ENCODE measurements around the gene SLC16A13.
"Not testable (repeated sequence)": the region's sequence is repeated elsewhere in the genome, so short reads cannot be mapped to it uniquely, and the experiment has no call there.

Gene SLC16A13

DNA sequence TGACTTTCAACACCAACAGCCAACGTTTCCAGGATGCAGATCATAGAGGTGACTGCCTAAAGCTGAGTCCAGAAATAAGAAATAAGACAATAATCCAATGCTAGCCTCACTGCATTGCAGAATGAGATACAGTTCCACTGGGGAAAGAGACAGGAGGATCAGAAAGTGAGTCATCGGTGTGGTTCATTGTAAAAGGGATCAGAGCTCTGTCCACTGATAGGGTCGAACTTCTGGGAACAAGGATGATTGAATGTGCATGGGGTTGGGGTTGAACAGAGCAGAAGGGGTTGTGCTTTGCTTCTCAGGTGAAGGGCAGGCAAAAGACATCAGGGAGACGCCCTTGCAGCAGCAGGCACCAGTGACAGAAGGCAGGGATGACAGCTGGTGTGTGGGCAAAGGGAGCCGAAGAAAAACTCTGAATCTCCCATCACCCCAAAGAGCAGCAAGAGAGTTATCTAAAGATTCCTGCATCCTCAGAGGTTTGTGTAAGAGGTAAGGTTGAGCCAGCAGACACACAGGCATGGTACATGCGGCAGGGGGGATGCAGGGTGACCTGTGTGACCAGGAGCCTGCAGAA, 27.8 kb downstream of the SLC16A13 start:
- DNase-seq (ENCODE audit: low spot score), result no peak

DNA sequence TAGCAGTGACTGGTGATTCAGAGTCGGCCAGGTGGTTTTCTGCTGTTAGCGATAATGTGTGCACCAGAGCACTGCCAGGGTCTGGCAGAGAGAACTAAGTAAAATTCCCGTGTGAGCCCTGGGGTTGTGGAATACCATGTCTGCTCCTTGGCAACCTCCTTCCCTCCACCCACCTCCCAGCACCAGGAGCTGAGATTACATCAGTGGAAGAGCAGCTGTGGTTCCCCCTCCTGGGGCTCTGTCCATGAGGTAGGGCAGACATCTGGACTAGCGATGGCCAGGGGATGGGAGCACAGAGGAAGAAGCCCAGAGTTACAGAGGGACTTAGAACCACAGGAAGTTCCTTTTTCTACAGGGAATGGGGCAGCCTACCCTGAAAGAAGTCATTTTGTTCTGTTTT, 28.4 kb downstream of the SLC16A13 start:
- DNase-seq (ENCODE audit: low spot score), result no peak

DNA sequence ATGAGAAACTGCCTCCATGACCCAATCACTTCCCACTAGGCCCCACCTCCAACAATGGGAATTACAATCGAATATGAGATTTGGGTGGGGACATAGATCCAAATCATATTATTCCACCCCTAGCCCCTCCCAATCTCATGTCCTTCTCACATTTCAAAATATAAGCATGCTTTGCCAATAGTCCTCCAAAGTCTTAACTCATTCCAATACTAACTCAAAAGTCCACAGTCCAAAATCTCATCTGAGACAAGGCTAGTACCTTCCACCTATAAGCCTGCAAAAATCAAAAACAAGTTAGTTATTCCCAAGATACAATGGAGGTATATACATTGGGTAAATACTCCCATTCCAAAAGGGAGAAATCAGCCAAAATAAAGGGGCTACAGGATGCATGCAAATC, 31.4 kb downstream of the SLC16A13 start:
- DNase-seq (ENCODE audit: low spot score), result no peak

DNA sequence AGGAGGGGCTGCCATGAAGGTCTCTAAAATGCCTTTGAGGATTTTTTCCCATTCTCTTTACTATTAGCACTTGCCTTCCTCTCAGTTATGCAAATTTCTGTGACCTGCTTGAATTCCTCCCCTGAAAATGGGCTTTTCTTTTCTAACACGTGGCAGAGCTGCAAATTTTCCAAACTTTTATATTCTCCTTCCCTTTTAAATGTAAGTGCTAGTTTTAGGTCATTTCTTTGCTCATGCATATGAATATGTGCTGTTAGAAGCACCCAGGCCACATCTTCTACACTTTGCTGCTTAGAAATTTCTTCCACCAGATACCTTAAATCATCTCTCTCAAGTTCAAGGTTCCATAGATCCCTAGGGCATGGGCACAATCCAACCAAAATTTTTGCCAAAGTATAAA, 32.5 kb downstream of the SLC16A13 start:
- DNase-seq (ENCODE audit: low spot score), result no peak

DNA sequence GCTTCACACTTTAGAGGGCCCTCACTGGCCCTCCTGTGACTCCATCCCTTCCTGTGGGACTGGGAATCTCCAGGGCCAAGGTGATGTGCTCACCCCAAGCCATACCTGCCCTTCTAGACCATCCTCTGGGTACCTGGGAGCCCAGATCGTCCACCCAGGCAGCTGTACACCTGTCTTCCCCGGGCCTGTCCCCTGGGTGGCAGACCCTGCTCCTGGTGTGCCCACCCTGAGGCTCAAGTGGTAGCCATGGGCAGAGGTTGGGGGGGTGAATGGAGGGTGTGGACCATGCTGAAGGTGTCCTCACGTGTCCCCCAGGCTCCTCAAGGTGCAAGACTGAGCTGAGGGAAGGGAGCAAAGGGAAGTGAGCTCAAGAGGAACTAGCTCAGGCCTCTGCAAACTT, 34.9 kb downstream of the SLC16A13 start:
- no peak for DNase-seq (ENCODE audit: low spot score)

DNA sequence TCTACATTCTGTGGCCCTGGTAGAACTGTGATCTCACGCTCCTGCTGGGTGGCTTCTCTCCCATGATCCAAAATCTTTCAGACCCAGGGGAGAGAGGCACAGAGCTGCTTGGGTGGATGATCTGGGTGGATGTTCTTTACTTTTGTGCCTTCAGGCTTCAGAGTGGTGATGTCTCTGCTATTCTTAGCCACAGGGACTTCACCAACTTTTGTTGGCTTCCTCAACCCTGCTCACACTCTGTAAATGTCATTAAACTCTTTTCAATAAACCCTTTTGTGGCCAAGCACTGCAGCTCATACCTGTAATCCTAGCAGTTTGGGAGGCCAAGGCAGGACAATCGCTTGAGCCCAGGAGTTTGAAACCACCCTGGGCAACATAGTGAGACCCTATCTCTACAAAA, 36.6 kb downstream of the SLC16A13 start:
- DNase-seq (ENCODE audit: low spot score), result no peak

DNA sequence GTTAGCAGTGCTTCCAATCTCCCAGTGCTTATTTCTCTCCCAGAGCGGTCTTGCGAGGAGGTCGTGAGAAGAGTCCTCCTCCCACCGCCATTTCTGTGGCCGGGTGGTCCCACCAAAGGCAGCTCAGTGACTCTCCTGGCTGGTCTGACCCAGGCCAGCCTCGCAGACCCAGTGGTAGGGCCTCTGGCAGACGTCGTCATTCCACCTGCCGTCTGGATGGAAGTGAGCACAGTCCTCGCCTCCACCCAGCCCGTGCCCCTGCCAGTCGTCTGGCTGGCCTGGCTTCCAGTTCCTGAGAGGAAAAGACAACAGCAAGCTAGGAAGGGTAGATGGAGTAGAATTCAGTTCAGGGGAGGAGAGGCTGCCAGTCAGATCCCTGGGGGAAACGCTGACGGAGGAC, 39.1 kb downstream of the SLC16A13 start:
- DNase-seq (ENCODE audit: low spot score), result no peak

DNA sequence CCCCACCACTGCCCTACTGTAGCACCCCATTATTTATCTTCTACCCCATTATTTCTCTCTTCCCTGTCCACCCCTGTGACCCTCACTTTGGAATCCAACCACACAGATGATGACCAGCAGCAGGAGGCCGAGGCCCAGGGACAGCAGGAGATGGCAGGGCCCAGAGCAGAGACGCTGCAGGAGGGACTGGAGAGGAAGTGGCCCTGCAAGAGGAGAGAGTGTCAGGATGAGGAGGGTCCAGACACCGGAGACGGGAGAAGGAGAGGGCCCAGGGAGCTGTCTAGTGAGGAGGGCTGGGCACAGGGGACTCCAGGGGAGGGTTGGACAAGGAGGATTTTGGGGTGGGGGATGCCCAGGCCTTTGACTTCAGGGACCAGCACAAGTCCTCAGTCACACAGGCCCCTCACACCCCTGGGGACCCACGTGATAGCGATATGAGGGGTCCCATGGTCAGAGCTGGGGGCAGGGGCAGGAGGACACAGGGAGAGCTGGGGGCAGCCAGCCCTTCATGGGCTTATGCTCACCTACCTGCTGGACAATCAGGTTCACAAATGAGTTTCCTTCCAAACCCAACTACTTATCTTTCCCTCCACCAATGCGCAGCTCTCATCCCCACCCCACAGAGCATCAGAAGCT, 42.2 kb downstream of the SLC16A13 start:
- no peak for DNase-seq (ENCODE audit: low spot score)

DNA sequence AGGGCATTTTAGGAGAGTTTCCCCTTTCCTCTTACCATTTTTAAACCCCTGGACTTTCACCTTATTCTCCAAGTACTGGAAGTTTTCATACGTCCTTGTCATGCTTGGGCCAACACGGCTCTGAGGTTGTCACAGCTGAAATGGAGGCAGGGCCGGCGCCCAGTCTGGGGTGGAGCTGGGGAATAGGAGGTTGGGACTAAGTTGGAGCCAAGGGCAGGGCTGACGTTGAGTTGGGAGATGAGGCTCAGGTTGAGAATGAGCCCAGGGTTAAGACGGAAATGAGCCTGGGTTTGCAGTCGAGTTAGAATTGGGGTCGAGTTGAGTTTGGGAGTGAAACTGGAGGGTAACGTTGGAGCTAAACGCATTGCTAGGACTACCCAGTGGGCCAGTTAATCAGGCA, 42.9 kb downstream of the SLC16A13 start:
- DNase-seq (ENCODE audit: low spot score), result no peak

DNA sequence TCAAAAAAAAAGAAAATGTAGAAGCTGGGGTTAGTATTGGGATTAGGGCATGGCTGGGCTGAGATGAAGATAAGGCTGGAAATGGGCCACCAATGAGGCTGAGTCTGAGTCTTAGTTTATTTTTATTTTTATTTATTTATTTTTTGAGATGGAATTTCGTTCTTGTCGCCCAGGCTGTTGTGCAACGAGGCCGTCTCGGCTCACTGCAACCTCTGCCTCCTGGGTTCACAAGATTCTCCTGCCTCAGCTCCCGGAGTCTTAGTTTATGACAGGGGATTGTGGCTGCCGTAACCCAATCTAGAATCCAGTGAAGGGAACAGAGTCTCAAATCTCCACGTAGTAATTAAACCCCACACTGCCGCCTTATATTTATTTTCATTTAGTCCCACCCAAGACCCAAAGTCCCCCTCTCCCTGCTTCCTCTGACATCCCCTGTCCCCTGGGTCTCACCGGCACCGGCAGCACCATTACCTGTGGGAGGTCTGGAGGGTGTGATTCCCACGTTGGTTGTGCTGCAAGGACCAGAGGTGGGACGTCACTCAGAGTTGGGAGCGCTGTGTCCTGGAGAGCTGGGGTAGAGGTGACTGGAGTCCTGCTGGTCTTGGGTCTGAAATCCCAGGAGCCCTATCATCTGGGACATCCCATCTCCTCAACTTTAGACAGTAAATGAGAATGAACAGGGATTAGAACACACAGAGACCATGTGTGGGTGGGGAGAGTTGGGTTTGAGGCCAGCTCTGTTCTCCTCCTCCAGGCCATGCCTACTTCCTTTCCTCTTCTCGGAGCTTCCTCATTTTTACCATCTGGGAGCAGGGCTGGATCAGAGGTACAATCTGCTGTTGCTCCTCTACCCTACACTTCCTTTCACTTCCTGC, 44.0 kb downstream of the SLC16A13 start, which contains the start of gene CLEC10A:
Gene CLEC10A (minus strand): TSS at position 671 of the 875 bp plus-strand sequence. CDS start 1,439 bp downstream, outside the sequence.
- DNase-seq (ENCODE audit: low spot score), result no peak

DNA sequence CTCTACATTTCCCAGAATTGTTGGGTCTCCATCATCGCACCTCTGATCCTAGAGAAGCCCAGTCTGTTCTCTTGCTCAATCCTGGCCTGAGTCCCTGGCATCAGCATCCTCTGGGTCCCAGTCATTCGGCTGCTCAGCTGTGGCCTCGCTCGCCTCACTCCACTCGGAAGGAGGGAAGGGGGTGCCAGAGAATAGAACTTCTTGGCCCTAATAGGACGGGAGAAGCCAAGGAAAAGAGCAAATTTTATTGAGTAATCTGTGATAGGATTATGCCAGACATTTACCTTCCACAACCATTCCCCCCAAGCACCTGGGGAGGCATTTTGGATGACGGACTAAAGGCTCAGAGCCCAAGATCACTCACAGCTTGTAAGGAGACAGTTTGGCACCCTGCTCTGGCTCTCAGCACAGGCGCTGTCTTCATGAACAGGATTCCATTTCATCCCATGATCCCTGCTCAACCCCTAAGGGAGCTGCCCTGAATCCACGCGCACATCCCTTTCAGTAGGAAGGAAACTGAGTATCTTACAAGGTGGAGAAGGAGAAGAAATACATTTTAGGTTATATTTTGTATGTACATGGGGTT, 44.7 kb downstream of the SLC16A13 start:
- no peak for DNase-seq (ENCODE audit: low spot score)

DNA sequence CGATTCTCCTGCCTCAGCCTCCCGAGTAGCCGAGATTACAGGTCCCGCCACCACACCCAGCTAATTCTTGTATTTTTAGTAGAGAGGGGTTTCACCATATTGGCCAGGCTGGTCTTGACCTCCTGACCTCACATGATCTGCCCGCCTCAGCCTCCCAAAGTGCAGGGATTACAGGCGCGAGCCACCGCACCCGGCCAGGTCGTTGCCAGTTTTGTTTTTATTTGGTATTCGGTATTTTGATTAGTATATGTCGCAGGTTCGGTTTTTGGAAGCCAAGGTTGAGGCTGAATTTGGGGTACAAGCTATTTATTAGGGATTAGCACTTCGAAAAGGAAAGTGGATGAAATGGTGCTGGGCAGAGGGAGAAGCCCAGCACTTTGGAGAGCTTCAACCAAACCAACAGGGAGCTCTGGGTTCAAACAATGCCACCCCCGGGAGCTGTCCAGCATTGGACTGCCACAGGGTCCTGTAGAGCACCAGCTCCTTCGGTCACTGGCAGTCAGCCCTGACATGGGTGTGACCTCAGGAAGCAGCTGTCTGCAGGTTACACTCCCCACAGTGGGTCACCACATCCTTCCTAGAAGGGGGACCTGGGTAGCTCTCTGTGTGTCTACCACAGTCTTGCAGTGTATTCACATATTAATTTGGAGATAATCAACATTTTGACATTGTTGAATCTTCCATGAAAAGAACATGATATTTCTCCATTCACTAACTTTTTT, 45.7 kb downstream of the SLC16A13 start:
- no peak for DNase-seq (ENCODE audit: low spot score)

DNA sequence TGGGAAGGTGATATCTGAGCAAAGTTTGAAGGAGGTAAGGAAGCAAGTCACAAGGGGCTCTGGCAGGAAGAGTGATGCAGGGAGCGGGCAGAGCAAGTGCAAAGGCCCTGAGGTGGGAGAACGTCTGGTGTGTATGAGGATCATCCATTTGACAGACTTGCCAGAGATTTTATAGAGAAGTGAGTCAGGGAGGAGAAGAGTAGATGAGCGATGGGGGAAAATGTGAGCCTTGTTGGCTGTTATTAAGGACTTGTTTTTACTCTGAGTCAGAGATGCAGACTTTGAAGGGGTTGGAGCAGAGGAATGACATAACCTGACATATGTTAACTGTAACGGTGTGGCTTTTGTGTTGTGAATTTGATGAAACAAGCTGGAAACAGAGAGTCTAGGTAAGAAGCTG, 47.8 kb downstream of the SLC16A13 start:
- no peak for DNase-seq (ENCODE audit: low spot score)

DNA sequence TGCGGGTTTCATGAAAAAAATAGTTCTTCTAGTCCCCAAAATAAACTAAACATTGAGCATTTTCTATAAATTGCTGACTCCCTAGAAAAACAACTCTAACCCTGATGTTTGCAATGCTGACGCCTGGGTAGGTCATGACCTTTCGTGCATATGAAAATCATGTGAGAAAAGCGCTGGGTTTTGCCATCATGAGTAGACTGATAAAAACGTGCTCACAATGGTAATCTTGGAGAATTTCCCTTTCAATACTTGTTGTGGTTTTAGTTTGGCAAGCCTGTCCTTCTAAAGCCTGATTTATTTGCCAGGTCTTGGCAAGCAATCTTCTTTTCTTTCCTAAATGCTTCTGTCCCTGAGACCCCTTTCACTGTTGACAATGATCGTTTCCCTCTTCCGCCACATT, 48.3 kb downstream of the SLC16A13 start:
- no peak for DNase-seq (ENCODE audit: low spot score)

DNA sequence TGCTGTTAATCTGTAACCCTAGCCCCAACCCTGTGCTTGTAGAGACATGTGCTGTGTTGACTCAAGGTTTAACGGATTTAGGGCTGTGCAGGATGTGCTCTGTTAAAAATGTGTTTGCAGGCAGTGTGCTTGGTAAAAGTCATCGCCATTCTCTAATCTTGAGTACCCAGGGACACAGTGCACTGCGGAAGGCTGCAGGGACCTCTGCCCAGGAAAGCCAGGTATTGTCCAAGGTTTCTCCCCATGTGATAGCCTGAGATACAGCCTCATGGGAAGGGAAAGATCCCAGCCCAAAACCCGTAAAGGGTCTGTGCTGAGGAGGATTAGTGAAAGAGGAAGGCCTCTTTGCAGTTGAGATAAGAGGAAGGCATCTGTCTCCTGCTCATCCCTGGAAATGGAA, 52.6 kb downstream of the SLC16A13 start:
- DNase-seq (ENCODE audit: low spot score), result not testable (repeated sequence)

DNA sequence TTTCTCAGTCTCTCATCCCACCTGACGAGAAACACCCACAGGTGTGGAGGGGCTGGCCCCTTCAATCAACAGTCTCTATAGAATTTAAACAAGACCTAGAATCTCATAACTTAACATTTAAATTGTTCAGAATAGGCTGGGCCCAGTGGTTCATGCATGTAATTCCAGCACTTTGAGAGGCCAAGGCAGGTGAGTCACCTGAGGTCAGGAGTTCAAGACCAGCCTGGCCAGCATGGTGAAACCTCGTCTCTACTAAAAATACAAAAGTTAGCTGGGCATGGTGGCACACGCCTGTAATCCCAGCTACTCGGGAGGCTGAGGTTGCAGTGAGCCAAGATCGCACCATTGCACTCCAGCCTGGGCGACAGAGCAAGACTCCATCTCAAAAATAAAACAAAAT, 53.8 kb downstream of the SLC16A13 start:
- DNase-seq (ENCODE audit: low spot score), result not testable (repeated sequence)

Data from HuH-7 (cell line).